Measurements from ENCODE around the gene LGALS7B.
"Not testable (repeated sequence)": the region's sequence is repeated elsewhere in the genome, so short reads cannot be mapped to it uniquely, and the experiment has no call there.

The LGALS7B gene

GRCh38 chr19:38744874-38745273, 44.1 kb upstream of the LGALS7B start:
- Histone ChIP-seq H3K27me3 (ENCODE audit: insufficient read depth, poor library complexity, severe bottlenecking) (no peaks in the 10 kb centered on the region), H3K9me3 (ENCODE audit: severe bottlenecking) (no peaks in the 10 kb centered on the region), H3K36me3 (ENCODE audit: low read depth) (no peaks in the 10 kb centered on the region), H3K27ac (ENCODE audit: poor library complexity, severe bottlenecking) (no peak overlapping the region), H3K4me1 (ENCODE audit: insufficient read depth, poor library complexity, severe bottlenecking) (no peaks in the 10 kb centered on the region), H3K4me3 (ENCODE audit: severe bottlenecking) (no peak overlapping the region)
- no peak for TF ChIP-seq CTCF (IDR thresholded peaks at IDR 0.05; ENCODE audit: poor library complexity, severe bottlenecking)
- ATAC-seq (ENCODE audit: low read depth) (no peak), DNase-seq (ENCODE audit: low spot score) (no peak)

GRCh38 chr19:38745316-38745715, 43.7 kb upstream of the LGALS7B start:
- TF ChIP-seq CTCF (IDR thresholded peaks at IDR 0.05; ENCODE audit: poor library complexity, severe bottlenecking) = no peak
- Histone ChIP-seq H3K9me3 (ENCODE audit: severe bottlenecking) (no peaks in the 10 kb centered on the region), H3K27me3 (ENCODE audit: insufficient read depth, poor library complexity, severe bottlenecking) (no peaks in the 10 kb centered on the region), H3K36me3 (ENCODE audit: low read depth) (no peaks in the 10 kb centered on the region), H3K4me3 (ENCODE audit: severe bottlenecking) (no peak overlapping the region), H3K4me1 (ENCODE audit: insufficient read depth, poor library complexity, severe bottlenecking) (no peaks in the 10 kb centered on the region), H3K27ac (ENCODE audit: poor library complexity, severe bottlenecking) (no peak overlapping the region)
- ATAC-seq (ENCODE audit: low read depth) (0 out of 3 replicates have a peak, but pooled peaks have one; percentile 15), DNase-seq (ENCODE audit: low spot score) (no peak)

- not testable (repeated sequence) for ATAC-seq (ENCODE audit: low read depth); H3K4me3 ChIP-seq (ENCODE audit: severe bottlenecking); H3K9me3 ChIP-seq (ENCODE audit: severe bottlenecking); H3K36me3 ChIP-seq (ENCODE audit: low read depth); H3K27me3 ChIP-seq (ENCODE audit: insufficient read depth, poor library complexity, severe bottlenecking); H3K4me1 ChIP-seq (ENCODE audit: insufficient read depth, poor library complexity, severe bottlenecking); DNase-seq (ENCODE audit: low spot score); H3K27ac ChIP-seq (ENCODE audit: poor library complexity, severe bottlenecking)
These were observed 35.2 kb upstream of the LGALS7B start for GRCh38 chr19:38753783-38754182.

GRCh38 chr19:38754196-38754595, 34.8 kb upstream of the LGALS7B start:
- H3K4me3 ChIP-seq (ENCODE audit: severe bottlenecking); H3K4me1 ChIP-seq (ENCODE audit: insufficient read depth, poor library complexity, severe bottlenecking); H3K36me3 ChIP-seq (ENCODE audit: low read depth); DNase-seq (ENCODE audit: low spot score); H3K27me3 ChIP-seq (ENCODE audit: insufficient read depth, poor library complexity, severe bottlenecking); ATAC-seq (ENCODE audit: low read depth); H3K9me3 ChIP-seq (ENCODE audit: severe bottlenecking); H3K27ac ChIP-seq (ENCODE audit: poor library complexity, severe bottlenecking): not testable (repeated sequence)

- Histone ChIP-seq H3K9me3 (ENCODE audit: severe bottlenecking) (no peaks in the 10 kb centered on the region), H3K4me1 (ENCODE audit: insufficient read depth, poor library complexity, severe bottlenecking) (no peaks in the 10 kb centered on the region), H3K27me3 (ENCODE audit: insufficient read depth, poor library complexity, severe bottlenecking) (no peaks in the 10 kb centered on the region), H3K36me3 (ENCODE audit: low read depth) (no peaks in the 10 kb centered on the region), H3K27ac (ENCODE audit: poor library complexity, severe bottlenecking) (no peak overlapping the region), H3K4me3 (ENCODE audit: severe bottlenecking) (no peak overlapping the region)
- no peak for ATAC-seq (ENCODE audit: low read depth)
- DNase-seq (ENCODE audit: low spot score) = no peak
- TF ChIP-seq CTCF (IDR thresholded peaks at IDR 0.05; ENCODE audit: poor library complexity, severe bottlenecking) = no peak
These were observed 29.4 kb upstream of the LGALS7B start for GRCh38 chr19:38759590-38760003.

- H3K36me3 ChIP-seq (ENCODE audit: low read depth); H3K4me3 ChIP-seq (ENCODE audit: severe bottlenecking); H3K27me3 ChIP-seq (ENCODE audit: insufficient read depth, poor library complexity, severe bottlenecking); H3K27ac ChIP-seq (ENCODE audit: poor library complexity, severe bottlenecking); ATAC-seq (ENCODE audit: low read depth); DNase-seq (ENCODE audit: low spot score); H3K9me3 ChIP-seq (ENCODE audit: severe bottlenecking); H3K4me1 ChIP-seq (ENCODE audit: insufficient read depth, poor library complexity, severe bottlenecking): not testable (repeated sequence)
These were observed 28.0 kb upstream of the LGALS7B start for GRCh38 chr19:38760805-38761517.

- not testable (repeated sequence) for H3K9me3 ChIP-seq (ENCODE audit: severe bottlenecking); ATAC-seq (ENCODE audit: low read depth); H3K27me3 ChIP-seq (ENCODE audit: insufficient read depth, poor library complexity, severe bottlenecking)
These were observed 27.1 kb upstream of the LGALS7B start for GRCh38 chr19:38761884-38762389.

More at GRCh38 chr19:38761884-38762389, 27.1 kb upstream of the LGALS7B start:
- H3K4me3 ChIP-seq (ENCODE audit: severe bottlenecking); H3K36me3 ChIP-seq (ENCODE audit: low read depth); H3K27ac ChIP-seq (ENCODE audit: poor library complexity, severe bottlenecking); DNase-seq (ENCODE audit: low spot score); H3K4me1 ChIP-seq (ENCODE audit: insufficient read depth, poor library complexity, severe bottlenecking): not testable (repeated sequence)
